ENCODE results near the gene ADAM12. TPM values are rescaled to one million over a fixed set of nuclear protein-coding genes. Genes with fewer than 3 reads are reported as not detected.

The ADAM12 gene
- total and polyA plus RNA-seq, 4 donors: 0.03 to 0.33 (median 0.19) TPM

DNA sequence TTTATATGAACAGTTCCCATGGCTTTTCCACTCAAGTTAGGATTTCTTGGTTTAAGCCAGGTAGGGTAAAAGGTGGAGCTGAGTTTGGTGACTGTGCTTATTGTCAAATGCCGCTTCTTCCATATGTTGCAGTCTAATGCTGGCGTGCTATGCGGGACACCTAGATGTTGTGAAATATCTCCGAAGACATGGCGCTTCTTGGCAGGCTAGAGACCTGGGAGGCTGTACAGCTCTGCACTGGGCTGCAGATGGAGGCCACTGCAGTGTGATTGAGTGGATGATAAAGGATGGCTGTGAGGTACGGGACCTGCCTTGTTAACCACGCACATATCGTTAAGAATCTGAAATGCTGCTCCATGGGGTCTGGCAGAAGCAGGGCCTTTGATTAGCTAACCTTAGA, 383.5 kb downstream of the ADAM12 start:
- Histone ChIP-seq H3K27ac (ENCODE audit: low read depth in 1 of 2, low read length in 2 of 2) (no peak overlapping the region), H3K9ac (ENCODE audit: low read depth in 1 of 2, low read length in 2 of 2) (no peak overlapping the region), H3K27me3 (ENCODE audit: control insufficient read depth in 4 of 4, insufficient read depth in 4 of 4, low read length in 3 of 4) (peaks cover 0 to 3% (median 0%) of the 10 kb centered on the region in 4 donors), H3K36me3 (ENCODE audit: control insufficient read depth in 4 of 4, insufficient read depth in 3 of 4, low read depth in 1 of 4, low read length in 3 of 4) (no peaks in the 10 kb centered on the region), H3K9me3 (ENCODE audit: control insufficient read depth in 4 of 4, low read length in 3 of 4) (no peaks in the 10 kb centered on the region), H3K4me3 (ENCODE audit: low read depth in 1 of 3, low read length in 3 of 3) (no peak overlapping the region), H3K4me1 (ENCODE audit: control insufficient read depth in 4 of 4, insufficient read depth in 4 of 4, low read length in 3 of 4) (peaks cover 0 to 2% (median 0%) of the 10 kb centered on the region in 4 donors)
- DNase-seq (ENCODE audit: low spot score): no peak
- TF ChIP-seq HNF4G (IDR thresholded peaks at IDR 0.05): no peak
- TF ChIP-seq SP1 (IDR thresholded peaks at IDR 0.05): no peak
- WGBS: 80% methylated on average over 8 of the region's 8 CpGs

DNA sequence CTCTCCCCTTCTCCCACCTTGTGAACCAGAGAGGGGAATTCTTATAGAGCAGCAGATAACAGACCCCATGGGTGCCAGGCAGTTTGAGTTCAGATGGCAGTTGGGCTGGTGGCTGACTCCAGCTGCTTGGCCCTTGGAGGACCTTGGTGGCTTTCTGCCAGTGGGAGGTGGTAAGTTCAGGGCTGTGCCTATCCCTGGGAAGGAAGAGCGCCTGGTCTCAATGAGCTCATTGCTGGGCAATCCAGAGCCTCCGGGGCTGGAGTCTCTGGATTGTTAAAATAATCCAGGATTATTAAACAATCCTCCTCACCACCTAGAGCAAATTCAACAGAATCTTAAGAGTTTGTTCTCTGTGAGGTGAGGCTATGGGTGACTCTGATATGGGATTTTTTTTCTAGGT, 386.7 kb downstream of the ADAM12 start:
- Histone ChIP-seq H3K9ac (ENCODE audit: low read depth in 1 of 2, low read length in 2 of 2) (no peak overlapping the region), H3K4me1 (ENCODE audit: control insufficient read depth in 4 of 4, insufficient read depth in 4 of 4, low read length in 3 of 4) (peaks cover 0 to 2% (median 0%) of the 10 kb centered on the region in 4 donors), H3K4me3 (ENCODE audit: low read depth in 1 of 3, low read length in 3 of 3) (no peak overlapping the region), H3K9me3 (ENCODE audit: control insufficient read depth in 4 of 4, low read length in 3 of 4) (no peaks in the 10 kb centered on the region), H3K36me3 (ENCODE audit: control insufficient read depth in 4 of 4, insufficient read depth in 3 of 4, low read depth in 1 of 4, low read length in 3 of 4) (no peaks in the 10 kb centered on the region), H3K27ac (ENCODE audit: low read depth in 1 of 2, low read length in 2 of 2) (no peak overlapping the region), H3K27me3 (ENCODE audit: control insufficient read depth in 4 of 4, insufficient read depth in 4 of 4, low read length in 3 of 4) (peaks cover 0 to 3% (median 0%) of the 10 kb centered on the region in 4 donors)
- DNase-seq (ENCODE audit: low spot score): no peak
- TF ChIP-seq, protein P1, sequence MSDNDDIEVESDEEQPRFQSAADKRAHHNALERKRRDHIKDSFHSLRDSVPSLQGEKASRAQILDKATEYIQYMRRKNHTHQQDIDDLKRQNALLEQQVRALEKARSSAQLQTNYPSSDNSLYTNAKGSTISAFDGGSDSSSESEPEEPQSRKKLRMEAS (IDR thresholded peaks at IDR 0.05): no peak
- TF ChIP-seq JUND (IDR thresholded peaks at IDR 0.05) (no peak), RAD21 (IDR thresholded peaks at IDR 0.05) (no peak), SP1 (IDR thresholded peaks at IDR 0.05) (no peak), EGR1 (IDR thresholded peaks at IDR 0.05; ENCODE audit: low read depth in 2 of 2) (no peak), RXRA (IDR thresholded peaks at IDR 0.05) (no peak), GABPA (IDR thresholded peaks at IDR 0.05 in 1 of 2, conservative IDR thresholded peaks at IDR 0.05 in 1 of 2) (no peak), HNF4G (IDR thresholded peaks at IDR 0.05) (no peak), HNF4A (conservative IDR thresholded peaks at IDR 0.05) (no peak), FOXA2 (IDR thresholded peaks at IDR 0.05) (no peak)
- 70% methylated on average over 2 of the region's 2 CpGs for WGBS

DNA sequence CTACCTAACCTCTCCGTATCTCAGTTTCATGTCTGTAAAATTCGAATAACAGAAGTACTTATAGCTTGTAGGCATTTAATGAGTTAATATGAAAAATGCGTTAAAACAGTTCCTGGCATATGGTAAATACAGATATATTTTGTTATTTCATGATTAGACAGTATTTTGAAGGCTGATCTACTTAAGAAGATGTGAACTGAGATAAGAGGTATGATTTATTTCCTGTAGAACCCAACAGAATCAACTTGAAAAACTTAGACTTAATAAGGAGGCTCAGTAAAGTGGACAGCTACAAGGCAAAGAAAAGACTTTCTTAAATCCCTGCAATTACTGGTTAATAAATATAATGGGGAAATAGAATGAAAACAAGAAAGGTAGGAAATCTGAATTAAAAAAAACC, 388.6 kb downstream of the ADAM12 start:
- peaks cover 0 to 3% (median under 1%) of the 10 kb centered on the region in 4 donors for H3K27me3 ChIP-seq (ENCODE audit: control insufficient read depth in 4 of 4, insufficient read depth in 4 of 4, low read length in 3 of 4)
- 72% methylated on average over 3 of the region's 3 CpGs for WGBS
- no peaks in the 10 kb centered on the region for H3K9me3 ChIP-seq (ENCODE audit: control insufficient read depth in 4 of 4, low read length in 3 of 4)
- H3K4me1 ChIP-seq (ENCODE audit: control insufficient read depth in 4 of 4, insufficient read depth in 4 of 4, low read length in 3 of 4): peaks cover 0 to 2% (median 0%) of the 10 kb centered on the region in 4 donors
- H3K27ac ChIP-seq (ENCODE audit: low read depth in 1 of 2, low read length in 2 of 2): no peak overlapping the region
- H3K9ac ChIP-seq (ENCODE audit: low read depth in 1 of 2, low read length in 2 of 2): no peak overlapping the region
- H3K4me3 ChIP-seq (ENCODE audit: low read depth in 1 of 3, low read length in 3 of 3): no peak overlapping the region
- DNase-seq (ENCODE audit: low spot score): no peak
- no peak for TF ChIP-seq JUND (IDR thresholded peaks at IDR 0.05)
- no peak for TF ChIP-seq NR2F2 (IDR thresholded peaks at IDR 0.05)
- no peak for TF ChIP-seq EGR1 (IDR thresholded peaks at IDR 0.05; ENCODE audit: low read depth in 2 of 2)
- no peak for TF ChIP-seq FOXA2 (IDR thresholded peaks at IDR 0.05)
- TF ChIP-seq, protein P1 (IDR thresholded peaks at IDR 0.05): no peak
- no peak for TF ChIP-seq SP1 (IDR thresholded peaks at IDR 0.05)
- TF ChIP-seq, protein P2, sequence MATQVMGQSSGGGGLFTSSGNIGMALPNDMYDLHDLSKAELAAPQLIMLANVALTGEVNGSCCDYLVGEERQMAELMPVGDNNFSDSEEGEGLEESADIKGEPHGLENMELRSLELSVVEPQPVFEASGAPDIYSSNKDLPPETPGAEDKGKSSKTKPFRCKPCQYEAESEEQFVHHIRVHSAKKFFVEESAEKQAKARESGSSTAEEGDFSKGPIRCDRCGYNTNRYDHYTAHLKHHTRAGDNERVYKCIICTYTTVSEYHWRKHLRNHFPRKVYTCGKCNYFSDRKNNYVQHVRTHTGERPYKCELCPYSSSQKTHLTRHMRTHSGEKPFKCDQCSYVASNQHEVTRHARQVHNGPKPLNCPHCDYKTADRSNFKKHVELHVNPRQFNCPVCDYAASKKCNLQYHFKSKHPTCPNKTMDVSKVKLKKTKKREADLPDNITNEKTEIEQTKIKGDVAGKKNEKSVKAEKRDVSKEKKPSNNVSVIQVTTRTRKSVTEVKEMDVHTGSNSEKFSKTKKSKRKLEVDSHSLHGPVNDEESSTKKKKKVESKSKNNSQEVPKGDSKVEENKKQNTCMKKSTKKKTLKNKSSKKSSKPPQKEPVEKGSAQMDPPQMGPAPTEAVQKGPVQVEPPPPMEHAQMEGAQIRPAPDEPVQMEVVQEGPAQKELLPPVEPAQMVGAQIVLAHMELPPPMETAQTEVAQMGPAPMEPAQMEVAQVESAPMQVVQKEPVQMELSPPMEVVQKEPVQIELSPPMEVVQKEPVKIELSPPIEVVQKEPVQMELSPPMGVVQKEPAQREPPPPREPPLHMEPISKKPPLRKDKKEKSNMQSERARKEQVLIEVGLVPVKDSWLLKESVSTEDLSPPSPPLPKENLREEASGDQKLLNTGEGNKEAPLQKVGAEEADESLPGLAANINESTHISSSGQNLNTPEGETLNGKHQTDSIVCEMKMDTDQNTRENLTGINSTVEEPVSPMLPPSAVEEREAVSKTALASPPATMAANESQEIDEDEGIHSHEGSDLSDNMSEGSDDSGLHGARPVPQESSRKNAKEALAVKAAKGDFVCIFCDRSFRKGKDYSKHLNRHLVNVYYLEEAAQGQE (IDR thresholded peaks at IDR 0.05): no peak
- no peak for TF ChIP-seq HNF4A (conservative IDR thresholded peaks at IDR 0.05)
- no peak for TF ChIP-seq FOXA1 (IDR thresholded peaks at IDR 0.05)
- no peak for TF ChIP-seq HNF4G (IDR thresholded peaks at IDR 0.05)
- H3K36me3 ChIP-seq (ENCODE audit: control insufficient read depth in 4 of 4, insufficient read depth in 3 of 4, low read depth in 1 of 4, low read length in 3 of 4): no peaks in the 10 kb centered on the region

Measured in liver (tissue), 9 donors.